Skeletal muscle cell (primary cell): ENCODE data around the gene PTPRN2.
"Not testable (repeated sequence)": the region's sequence is repeated elsewhere in the genome, so short reads cannot be mapped to it uniquely, and the experiment has no call there.

Experiments used
- DNase-seq: peaks from one replicate; pipeline ENCODE4 v3.0.0-alpha.2; 2010; ENCODE audit warnings: low read depth
- H3K4me3 ChIP-seq: 2 replicates; pipeline ENCODE4 v1.5.1; 2011; ENCODE audit warnings: low read depth, mild to moderate bottlenecking, control low read depth, low read length, moderate library complexity

PTPRN2 gene

GRCh38 chr7:157994319-157994718, 593.3 kb downstream of the PTPRN2 start:
- H3K4me3 ChIP-seq: no peak overlapping the region
- no peak for DNase-seq

GRCh38 chr7:157993406-157994105, 594.1 kb downstream of the PTPRN2 start:
- H3K4me3 ChIP-seq: no peak overlapping the region
- no peak for DNase-seq

- DNase-seq: no peak
Measured at GRCh38 chr7:157992511-157993160, 595.0 kb downstream of the PTPRN2 start.

GRCh38 chr7:157991761-157992160, 595.9 kb downstream of the PTPRN2 start:
- no peak for DNase-seq
- H3K4me3 ChIP-seq: no peak overlapping the region

More at GRCh38 chr7:157992511-157993160, 595.0 kb downstream of the PTPRN2 start:
- no peak overlapping the region for H3K4me3 ChIP-seq

GRCh38 chr7:157991351-157991750, 596.3 kb downstream of the PTPRN2 start:
- no peak for DNase-seq
- no peak overlapping the region for H3K4me3 ChIP-seq

- H3K4me3 ChIP-seq: no peak overlapping the region
- no peak for DNase-seq
Measured at GRCh38 chr7:157990881-157991250, 596.8 kb downstream of the PTPRN2 start.

- H3K4me3 ChIP-seq: no peak overlapping the region
- no peak for DNase-seq
Measured at GRCh38 chr7:157990226-157990880, 597.3 kb downstream of the PTPRN2 start.

GRCh38 chr7:157989589-157989988, 598.0 kb downstream of the PTPRN2 start:
- no peak overlapping the region for H3K4me3 ChIP-seq
- no peak for DNase-seq

- no peak for DNase-seq
- no peak overlapping the region for H3K4me3 ChIP-seq
Measured at GRCh38 chr7:157987906-157988305, 599.7 kb downstream of the PTPRN2 start.

- no peak for DNase-seq
- no peak overlapping the region for H3K4me3 ChIP-seq
Measured at GRCh38 chr7:157986051-157986450, 601.6 kb downstream of the PTPRN2 start.

GRCh38 chr7:157985636-157986035, 602.0 kb downstream of the PTPRN2 start:
- no peak overlapping the region for H3K4me3 ChIP-seq
- DNase-seq: no peak

GRCh38 chr7:157984423-157985163, 603.0 kb downstream of the PTPRN2 start:
- DNase-seq: no peak
- no peak overlapping the region for H3K4me3 ChIP-seq

- DNase-seq: no peak
- H3K4me3 ChIP-seq: no peak overlapping the region
Measured at GRCh38 chr7:157983502-157984422, 603.9 kb downstream of the PTPRN2 start.

- no peak for DNase-seq
Measured at GRCh38 chr7:157981778-157982177, 605.8 kb downstream of the PTPRN2 start.

GRCh38 chr7:157980774-157981173, 606.8 kb downstream of the PTPRN2 start:
- H3K4me3 ChIP-seq: no peak overlapping the region
- DNase-seq: no peak

More at GRCh38 chr7:157981778-157982177, 605.8 kb downstream of the PTPRN2 start:
- no peak overlapping the region for H3K4me3 ChIP-seq

GRCh38 chr7:157980341-157980731, 607.3 kb downstream of the PTPRN2 start:
- not testable (repeated sequence) for H3K4me3 ChIP-seq, DNase-seq

- no peak overlapping the region for H3K4me3 ChIP-seq
- DNase-seq: no peak
Measured at GRCh38 chr7:157979636-157980340, 607.8 kb downstream of the PTPRN2 start.

- no peak overlapping the region for H3K4me3 ChIP-seq
- no peak for DNase-seq
Measured at GRCh38 chr7:157978766-157979165, 608.9 kb downstream of the PTPRN2 start.
